SKM-1 treated with dmso at 0.1 percent for 144 hours (cell line): Measurements from ENCODE around the gene GULP1.

Experiments
- DNase-seq: peaks from one replicate; lab custom pipeline; 2025; ENCODE audit not compliant: unreplicated experiment; lab: John Stamatoyannopoulos, UW

Gene GULP1

GRCh38 chr2:188322569-188323551 is 31.2 kb downstream of the GULP1 start:
- no peak for DNase-seq

- no peak for DNase-seq
These were observed 32.4 kb downstream of the GULP1 start for GRCh38 chr2:188324067-188324466.

- no peak for DNase-seq
These were observed 34.6 kb downstream of the GULP1 start for GRCh38 chr2:188326290-188326668.

GRCh38 chr2:188326669-188327301 is 35.1 kb downstream of the GULP1 start:
- no peak for DNase-seq

- no peak for DNase-seq
These were observed 36.0 kb downstream of the GULP1 start for GRCh38 chr2:188327518-188328213.

GRCh38 chr2:188328419-188328818 is 36.7 kb downstream of the GULP1 start:
- no peak for DNase-seq

- DNase-seq = no peak
These were observed 38.8 kb downstream of the GULP1 start for GRCh38 chr2:188330316-188331053.

- DNase-seq = no peak
These were observed 40.9 kb downstream of the GULP1 start for GRCh38 chr2:188332619-188333018.

- no peak for DNase-seq
These were observed 42.3 kb downstream of the GULP1 start for GRCh38 chr2:188333751-188334524.

GRCh38 chr2:188338463-188338862 is 46.8 kb downstream of the GULP1 start:
- DNase-seq = no peak

- no peak for DNase-seq
These were observed 48.6 kb downstream of the GULP1 start for GRCh38 chr2:188340257-188340656.

GRCh38 chr2:188345020-188345419 is 53.3 kb downstream of the GULP1 start:
- no peak for DNase-seq

GRCh38 chr2:188345426-188345825 is 53.8 kb downstream of the GULP1 start:
- DNase-seq = no peak

- no peak for DNase-seq
These were observed 54.3 kb downstream of the GULP1 start for GRCh38 chr2:188345831-188346458.

GRCh38 chr2:188349019-188349418 is 57.3 kb downstream of the GULP1 start:
- no peak for DNase-seq

- no peak for DNase-seq
These were observed 61.6 kb downstream of the GULP1 start for GRCh38 chr2:188353282-188353681.

- no peak for DNase-seq
These were observed 69.0 kb downstream of the GULP1 start for GRCh38 chr2:188360485-188361263.

GRCh38 chr2:188364033-188364630 is 72.5 kb downstream of the GULP1 start:
- no peak for DNase-seq
